WERI-Rb-1 (cell line): ENCODE measurements around the gene SLC19A3.
"Not testable (repeated sequence)": the region's sequence is repeated elsewhere in the genome, so short reads cannot be mapped to it uniquely, and the experiment has no call there.

ENCODE experiments used
- DNase-seq: peaks from one replicate; pipeline ENCODE4 v3.0.0-alpha.2; 2020
- H3K27ac ChIP-seq: fragments of 250-450 bp; sonication (Bioruptor Pico); 2 replicates; pipeline ENCODE4 v1.5.1; 2020; ENCODE audit warnings: mild to moderate bottlenecking, moderate library complexity
- H3K27me3 ChIP-seq: fragments of 250-450 bp; sonication (Bioruptor Pico); 2 replicates; pipeline ENCODE4 v1.5.1; 2021; ENCODE audit warnings: mild to moderate bottlenecking, low read depth, moderate library complexity; ENCODE audit not compliant: insufficient read depth, severe bottlenecking
- H3K36me3 ChIP-seq: fragments of 250-450 bp; sonication (Bioruptor Pico); 2 replicates; pipeline ENCODE4 v1.5.1; 2020; ENCODE audit warnings: mild to moderate bottlenecking, moderate library complexity
- H3K4me3 ChIP-seq: 2 replicates; pipeline ENCODE4 v1.5.1; 2011; ENCODE audit warnings: low read depth, mild to moderate bottlenecking, control low read depth, low read length
- H3K9me3 ChIP-seq: fragments of 250-450 bp; sonication (Bioruptor Pico); 2 replicates; pipeline ENCODE4 v1.5.1; 2021; ENCODE audit warnings: mild to moderate bottlenecking, moderate library complexity; ENCODE audit not compliant: severe bottlenecking
- CTCF ChIP-seq: IDR thresholded peaks from 2 replicates; pipeline ENCODE4 v1.5.1; 2011; ENCODE audit warnings: low read depth, mild to moderate bottlenecking, control low read depth, inconsistent platforms, low read length

Gene SLC19A3

GRCh38 chr2:227717687-227718567, at the start of gene SLC19A3:
Gene SLC19A3 (minus strand): TSS chr2:227718028. CDS start chr2:227702318, 15,710 bp downstream.
- peak; percentile 29 for DNase-seq
- no peaks in the 10 kb centered on the region for H3K36me3 ChIP-seq
- peaks cover 3% of the 10 kb centered on the region for H3K27me3 ChIP-seq
- no peak within 1 kb of the TSS for H3K27ac ChIP-seq
- H3K9me3 ChIP-seq, result no peaks in the 10 kb centered on the region
- peak within 1 kb of the TSS; percentile 28 for H3K4me3 ChIP-seq
- TF ChIP-seq CTCF, result no peak

GRCh38 chr2:227766373-227766883, 48.6 kb upstream of the SLC19A3 start:
- peak; percentile 77 for TF ChIP-seq CTCF

GRCh38 chr2:227765788-227766372, 48.1 kb upstream of the SLC19A3 start:
- no peak overlapping the region for H3K27ac ChIP-seq
- no peak overlapping the region for H3K4me3 ChIP-seq
- DNase-seq, result no peak
- no peak for TF ChIP-seq CTCF
- H3K27me3 ChIP-seq, result peaks cover 3% of the 10 kb centered on the region
- no peaks in the 10 kb centered on the region for H3K9me3 ChIP-seq
- H3K36me3 ChIP-seq, result no peaks in the 10 kb centered on the region

More at GRCh38 chr2:227766373-227766883, 48.6 kb upstream of the SLC19A3 start:
- Histone ChIP-seq H3K27me3 (peaks cover 3% of the 10 kb centered on the region), H3K4me3 (no peak overlapping the region), H3K27ac (no peak overlapping the region), H3K36me3 (no peaks in the 10 kb centered on the region), H3K9me3 (no peaks in the 10 kb centered on the region)
- DNase-seq, result peak; percentile 76

- peaks cover 6% of the 10 kb centered on the region for H3K27me3 ChIP-seq
- DNase-seq, result no peak
- H3K36me3 ChIP-seq, result no peaks in the 10 kb centered on the region
- H3K9me3 ChIP-seq, result no peaks in the 10 kb centered on the region
- no peak for TF ChIP-seq CTCF
- H3K4me3 ChIP-seq, result no peak overlapping the region
- no peak overlapping the region for H3K27ac ChIP-seq
Observed at GRCh38 chr2:227761740-227762476, 44.1 kb upstream of the SLC19A3 start.

- DNase-seq, result no peak
- H3K27ac ChIP-seq, result no peak overlapping the region
Observed at GRCh38 chr2:227759411-227760118, 41.7 kb upstream of the SLC19A3 start.

GRCh38 chr2:227756261-227756660, 38.4 kb upstream of the SLC19A3 start:
- not testable (repeated sequence) for H3K27ac ChIP-seq, DNase-seq, H3K4me3 ChIP-seq, H3K9me3 ChIP-seq, H3K27me3 ChIP-seq, H3K36me3 ChIP-seq

More at GRCh38 chr2:227759411-227760118, 41.7 kb upstream of the SLC19A3 start:
- H3K9me3 ChIP-seq, result no peaks in the 10 kb centered on the region
- TF ChIP-seq CTCF, result no peak
- no peak overlapping the region for H3K4me3 ChIP-seq
- H3K27me3 ChIP-seq, result peaks cover 6% of the 10 kb centered on the region
- no peaks in the 10 kb centered on the region for H3K36me3 ChIP-seq
